ENCODE data around the gene MAN2A1.
A peak's percentile ranks its signal among the peaks of the same experiment; 100 is the strongest.

The MAN2A1 gene

GRCh38 chr5:109689740-109690241 is at the start of gene MAN2A1:
Gene MAN2A1 (plus strand): TSS chr5:109689927. CDS start chr5:109690418, 491 bp downstream.
- DNase-seq (ENCODE audit: low read depth) = no peak

GRCh38 chr5:109640976-109641375 is 48.8 kb upstream of the MAN2A1 start:
- no peak for DNase-seq (ENCODE audit: low read depth)

- no peak for DNase-seq (ENCODE audit: low read depth)
Observed at GRCh38 chr5:109643791-109644350, 45.9 kb upstream of the MAN2A1 start.

- no peak for DNase-seq (ENCODE audit: low read depth)
Observed at GRCh38 chr5:109644829-109645228, 44.9 kb upstream of the MAN2A1 start.

- no peak for DNase-seq (ENCODE audit: low read depth)
Observed at GRCh38 chr5:109645707-109646192, 44.0 kb upstream of the MAN2A1 start.

GRCh38 chr5:109649318-109649717 is 40.4 kb upstream of the MAN2A1 start:
- no peak for DNase-seq (ENCODE audit: low read depth)

GRCh38 chr5:109650493-109650892 is 39.2 kb upstream of the MAN2A1 start:
- DNase-seq (ENCODE audit: low read depth) = no peak

- DNase-seq (ENCODE audit: low read depth) = no peak
Observed at GRCh38 chr5:109652096-109652495, 37.6 kb upstream of the MAN2A1 start.

GRCh38 chr5:109653042-109653441 is 36.7 kb upstream of the MAN2A1 start:
- DNase-seq (ENCODE audit: low read depth) = no peak

GRCh38 chr5:109653561-109654239 is 36.0 kb upstream of the MAN2A1 start:
- no peak for DNase-seq (ENCODE audit: low read depth)

GRCh38 chr5:109654455-109654854 is 35.3 kb upstream of the MAN2A1 start:
- DNase-seq (ENCODE audit: low read depth) = no peak

GRCh38 chr5:109655841-109656240 is 33.9 kb upstream of the MAN2A1 start:
- DNase-seq (ENCODE audit: low read depth) = no peak

- DNase-seq (ENCODE audit: low read depth) = peak; percentile 95
Observed at GRCh38 chr5:109656829-109657228, 32.9 kb upstream of the MAN2A1 start.

- DNase-seq (ENCODE audit: low read depth) = no peak
Observed at GRCh38 chr5:109659901-109660300, 29.8 kb upstream of the MAN2A1 start.

GRCh38 chr5:109660301-109660700 is 29.4 kb upstream of the MAN2A1 start:
- no peak for DNase-seq (ENCODE audit: low read depth)

GRCh38 chr5:109668237-109668636 is 21.5 kb upstream of the MAN2A1 start:
- DNase-seq (ENCODE audit: low read depth) = no peak

GRCh38 chr5:109668668-109669422 is 20.9 kb upstream of the MAN2A1 start:
- DNase-seq (ENCODE audit: low read depth) = no peak

- DNase-seq (ENCODE audit: low read depth) = no peak
Observed at GRCh38 chr5:109669991-109670706, 19.6 kb upstream of the MAN2A1 start.

GRCh38 chr5:109671136-109671535 is 18.6 kb upstream of the MAN2A1 start:
- no peak for DNase-seq (ENCODE audit: low read depth)

GRCh38 chr5:109674596-109674995 is 15.1 kb upstream of the MAN2A1 start:
- no peak for DNase-seq (ENCODE audit: low read depth)

GRCh38 chr5:109676920-109677319 is 12.8 kb upstream of the MAN2A1 start:
- no peak for DNase-seq (ENCODE audit: low read depth)

- no peak for DNase-seq (ENCODE audit: low read depth)
Observed at GRCh38 chr5:109678447-109678846, 11.3 kb upstream of the MAN2A1 start.
